Activated CD8-positive, alpha-beta memory T cell treated with anti-CD3 and anti-CD28 coated beads for 36 hours (primary cell): ENCODE data around the gene HMGA1. TPM values are rescaled to one million over a fixed set of nuclear protein-coding genes. Genes with fewer than 3 reads are reported as not detected.
"Not testable (repeated sequence)": the region's sequence is repeated elsewhere in the genome, so short reads cannot be mapped to it uniquely, and the experiment has no call there.

ENCODE experiments used
- CTCF ChIA-PET: fragments of 350-600 bp; sonication (Branson Sonifier 250); formaldehyde crosslinking; loops from one replicate; lab custom pipeline; 2021; ENCODE audit warnings: antibody characterized with exemption; lab: Charles Lee
- POLR2A ChIA-PET: fragments of 350-600 bp; sonication (Branson Sonifier 250); formaldehyde crosslinking; loops from one replicate; lab custom pipeline; 2021; ENCODE audit warnings: antibody characterized with exemption; lab: Charles Lee
- total RNA-seq, 2 experiments: library from RNA; stranded (reverse); gene quantifications; one replicate each; pipeline ENCODE4 v1.2.3, GENCODE V29; 2021

The HMGA1 gene
- total RNA-seq, 2 experiments from 2014 or later: 581 to 591 TPM

DNA sequence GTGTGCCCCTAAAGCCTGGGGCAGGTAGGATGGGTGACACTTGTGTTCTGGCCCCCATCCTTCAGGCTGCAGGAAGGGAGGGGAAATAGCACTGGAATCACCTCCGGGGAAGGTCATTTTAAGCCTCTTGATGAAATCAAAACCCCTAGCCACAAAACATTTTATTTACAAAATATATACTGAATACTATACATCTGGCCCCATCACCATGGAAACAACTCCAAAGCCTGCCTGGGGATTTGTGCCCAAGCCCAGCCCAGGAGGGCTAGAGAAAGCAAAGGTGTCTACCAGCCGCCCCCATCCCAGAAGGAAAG lies 9.5 kb downstream of the HMGA1 start:
- POLR2A ChIA-PET: interaction anchor here (1.5 kb wide), 1 partner anchor 9 kb away, joined by 3 read pairs; the partner anchor contains the start of gene HMGA1

DNA sequence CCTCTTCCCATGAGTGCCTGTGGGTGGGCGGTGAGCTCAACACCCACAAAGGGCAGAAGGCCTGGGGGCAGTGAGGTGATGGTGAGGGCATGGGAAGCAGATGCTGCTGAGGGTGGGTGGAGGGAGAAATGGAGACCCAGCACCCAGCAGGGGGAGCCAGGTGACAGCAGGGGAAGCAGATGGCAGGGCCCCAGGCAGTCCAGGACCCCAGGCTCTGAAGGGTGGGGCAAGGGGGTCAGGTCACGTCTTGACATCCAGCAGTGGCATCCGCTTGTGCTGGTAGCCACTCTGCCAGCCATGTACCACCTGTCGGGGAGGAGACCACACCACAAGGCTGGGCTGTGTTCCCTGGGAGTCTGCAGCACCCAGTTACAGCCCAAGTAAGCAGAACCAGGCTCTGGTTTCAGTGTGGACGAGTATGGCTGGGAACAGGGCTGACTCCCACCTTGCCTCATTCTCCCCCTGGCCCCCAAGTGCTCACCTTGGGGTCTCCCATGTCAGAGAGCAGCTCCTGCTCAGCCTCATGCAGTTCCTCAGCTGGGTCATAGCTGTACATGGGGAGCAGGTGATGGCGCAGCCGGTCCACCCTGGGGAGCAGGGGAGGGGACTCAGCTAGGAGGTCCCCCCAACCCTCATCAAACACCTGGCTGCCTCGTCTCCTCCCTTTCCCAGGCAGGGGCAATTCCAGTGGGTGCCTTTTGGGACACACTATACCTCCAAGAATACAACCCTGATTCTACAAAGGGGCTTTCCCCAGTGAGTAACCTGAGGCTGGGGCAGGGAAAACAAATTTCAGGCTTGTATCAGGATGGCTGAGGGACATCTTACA lies 10.1 kb downstream of the HMGA1 start:
- ChIA-PET CTCF (interaction anchor here (1.0 to 3.2 kb wide), 4 partner anchors 10 to 51 kb away, joined by 3 to 13 read pairs (median 4); partner anchors contain the start of gene HMGA1), POLR2A (interaction anchor here (1.5 to 3.2 kb wide), 2 partner anchors 10 to 23 kb away, joined by 3 to 11 read pairs; partner anchors contain the start of gene HMGA1)

More for the DNA sequence above, 9.5 kb downstream of the HMGA1 start:
- CTCF ChIA-PET: interaction anchor here (2.1 kb wide), 1 partner anchor 9 kb away, joined by 5 read pairs; the partner anchor contains the start of gene HMGA1

DNA sequence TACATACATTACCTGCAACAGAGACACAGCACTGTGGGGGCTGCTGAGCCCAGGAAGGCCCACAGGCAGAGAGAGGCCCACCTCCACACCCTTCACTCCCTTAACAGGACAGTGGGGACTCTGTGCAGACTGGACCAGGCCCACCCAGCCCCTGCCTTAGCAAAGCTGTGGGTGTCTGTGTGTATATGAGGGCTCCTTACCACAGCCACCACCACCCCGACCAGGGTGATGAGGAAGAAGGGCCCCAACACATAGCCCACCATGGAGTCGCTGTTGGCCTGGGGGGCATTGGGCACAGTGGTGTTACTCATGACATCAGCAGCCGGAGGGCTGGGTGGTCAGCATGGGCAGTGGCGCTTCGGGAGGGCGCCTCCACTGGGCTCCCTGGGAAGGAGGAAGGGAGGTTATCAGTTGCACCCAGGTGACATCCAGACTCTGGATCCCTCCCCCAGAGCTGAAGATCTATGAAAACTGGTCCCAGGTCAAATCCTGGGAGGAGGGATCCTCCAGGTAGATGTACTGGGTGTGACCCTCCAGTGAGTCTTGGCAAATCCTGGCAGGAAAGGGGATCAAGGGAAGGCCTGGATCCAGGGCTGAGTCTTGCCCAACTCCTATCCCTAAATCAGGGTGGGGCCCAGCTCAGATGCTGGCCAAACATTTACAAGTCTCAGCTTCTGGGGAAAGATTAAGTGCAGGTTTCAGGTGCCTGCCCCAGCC lies 11.0 kb downstream of the HMGA1 start:
- ChIA-PET POLR2A (interaction anchor here (0.5 to 3.2 kb wide), 5 partner anchors 11 to 449 kb away, joined by 3 to 15 read pairs (median 6); partner anchors contain the start of genes HMGA1 and ILRUN), CTCF (interaction anchor here (1.0 to 3.2 kb wide), 12 partner anchors 7 to 176 kb away, joined by 3 to 32 read pairs (median 6); partner anchors contain the start of gene HMGA1)

DNA sequence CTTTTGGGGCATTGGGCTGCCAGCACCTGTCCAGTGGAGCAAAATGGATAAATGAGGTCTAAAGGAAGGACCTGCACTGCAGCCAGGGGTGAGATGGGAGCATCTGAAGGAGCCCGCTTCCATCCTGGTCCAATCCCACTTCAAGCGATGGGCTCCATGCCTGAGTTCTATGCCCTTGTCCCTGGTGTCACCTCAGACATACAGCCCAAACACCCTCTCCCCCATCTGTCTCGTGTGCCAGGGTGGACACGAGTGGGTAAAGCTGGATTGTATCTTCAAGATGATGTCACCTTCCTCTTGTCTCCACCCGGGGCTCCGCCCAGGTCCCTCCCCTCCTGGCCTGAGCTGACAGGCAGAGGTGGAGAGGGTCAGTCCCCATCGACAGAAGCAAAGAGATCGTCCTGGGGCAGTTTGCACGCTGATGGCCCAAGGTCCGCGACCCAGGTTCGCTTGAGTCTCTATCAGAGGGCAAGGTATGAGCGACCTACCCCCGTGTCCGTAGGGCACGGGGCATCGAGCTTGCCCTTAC lies 11.6 kb downstream of the HMGA1 start:
- ChIA-PET CTCF (interaction anchor here (1.2 to 3.2 kb wide), 11 partner anchors 8 to 208 kb away, joined by 3 to 32 read pairs (median 6); partner anchors contain the start of gene HMGA1), POLR2A (interaction anchor here (0.7 to 3.2 kb wide), 5 partner anchors 11 to 171 kb away, joined by 3 to 15 read pairs (median 6); partner anchors contain the start of gene HMGA1)

DNA sequence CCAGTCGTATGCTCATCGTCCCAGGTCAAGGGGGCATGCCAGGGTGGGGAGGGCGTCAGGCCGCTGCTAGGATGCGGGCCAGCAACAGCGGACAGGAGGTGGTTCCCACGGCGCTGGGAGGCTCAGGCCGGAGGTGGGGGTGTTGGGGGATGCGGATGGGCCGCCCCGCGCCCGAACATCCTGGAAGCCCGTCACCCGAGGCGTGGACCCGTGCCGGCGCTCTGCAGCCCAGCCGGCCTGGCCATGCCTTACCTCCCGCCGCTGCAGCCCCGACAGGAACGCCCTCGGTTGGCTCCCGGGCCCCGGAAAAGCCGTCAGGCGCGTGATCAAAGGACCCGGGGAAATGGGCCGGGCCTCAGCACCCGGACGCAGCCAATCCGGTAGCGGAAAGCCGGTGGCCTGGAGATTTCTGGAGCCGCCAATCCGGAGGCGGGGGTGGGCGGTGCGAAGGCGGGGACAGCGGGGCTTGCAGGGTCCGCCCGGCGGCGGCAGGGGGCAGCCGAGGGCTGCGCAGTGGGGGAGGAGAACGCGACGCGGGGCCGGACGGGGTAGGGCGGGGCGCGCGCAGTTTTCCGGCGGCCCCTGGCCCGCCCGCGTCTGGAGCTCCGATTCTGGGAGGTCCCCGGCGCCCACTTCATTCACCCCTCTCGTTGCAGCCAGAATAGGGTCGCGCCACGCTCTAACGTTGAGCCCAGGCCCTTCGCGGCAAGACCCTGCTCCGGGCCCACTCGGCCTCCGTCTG lies 12.2 kb downstream of the HMGA1 start, which contains the start of gene SMIM29:
Gene SMIM29, minus strand, starts transcription at position 280 of the 742 bp plus-strand sequence. CDS start 1,215 bp downstream, outside the sequence.
- ChIA-PET POLR2A (interaction anchor here (0.6 to 3.2 kb wide), 11 partner anchors 12 to 177 kb away, joined by 3 to 15 read pairs (median 4); partner anchors contain the start of genes HMGA1 and RPS10), CTCF (interaction anchor here (0.6 to 3.2 kb wide), 24 partner anchors 9 to 359 kb away, joined by 3 to 32 read pairs (median 4); partner anchors contain the start of genes HMGA1, NUDT3 and RPS10)

DNA sequence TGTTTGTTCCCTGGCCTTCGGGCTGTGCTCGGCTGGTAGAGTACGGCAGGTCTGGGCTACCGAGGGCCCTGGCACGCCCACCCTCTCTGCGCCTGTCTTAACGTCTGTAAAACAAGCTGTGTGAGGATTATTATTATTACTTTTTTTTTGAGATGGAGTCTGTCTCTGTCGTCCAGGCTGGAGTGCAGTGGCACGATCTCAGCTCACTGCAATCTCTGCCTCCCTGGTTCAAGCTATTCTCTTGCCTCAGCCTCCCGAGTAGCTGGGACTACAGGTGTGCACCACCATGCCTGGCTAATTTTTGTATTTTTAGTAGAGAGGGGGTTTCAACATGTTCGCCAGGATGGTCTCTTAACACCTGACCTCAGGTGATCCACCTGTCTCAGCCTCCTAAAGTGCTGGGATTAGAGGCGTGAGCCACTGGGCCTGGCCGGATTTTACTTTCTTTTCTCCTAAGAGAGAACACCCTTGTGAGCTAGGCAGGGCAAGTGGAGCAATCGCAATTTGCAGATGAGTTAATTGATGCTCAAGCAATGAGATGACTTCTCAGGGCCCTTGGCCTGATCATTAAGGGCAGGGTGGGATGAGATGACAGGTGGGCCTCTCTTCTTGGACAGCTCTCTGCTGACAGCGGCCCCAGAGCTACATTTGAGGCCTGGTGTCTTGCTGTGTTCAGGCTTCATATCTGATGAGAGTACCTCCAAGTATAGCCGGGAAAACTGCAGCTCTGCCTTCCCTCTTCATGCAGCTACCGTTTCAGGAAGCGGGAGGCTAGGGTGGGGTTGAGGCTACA lies 13.0 kb downstream of the HMGA1 start:
- POLR2A ChIA-PET: interaction anchor here (0.6 to 3.2 kb wide), 10 partner anchors 11 to 176 kb away, joined by 3 to 15 read pairs (median 4); partner anchors contain the start of genes HMGA1 and RPS10

DNA sequence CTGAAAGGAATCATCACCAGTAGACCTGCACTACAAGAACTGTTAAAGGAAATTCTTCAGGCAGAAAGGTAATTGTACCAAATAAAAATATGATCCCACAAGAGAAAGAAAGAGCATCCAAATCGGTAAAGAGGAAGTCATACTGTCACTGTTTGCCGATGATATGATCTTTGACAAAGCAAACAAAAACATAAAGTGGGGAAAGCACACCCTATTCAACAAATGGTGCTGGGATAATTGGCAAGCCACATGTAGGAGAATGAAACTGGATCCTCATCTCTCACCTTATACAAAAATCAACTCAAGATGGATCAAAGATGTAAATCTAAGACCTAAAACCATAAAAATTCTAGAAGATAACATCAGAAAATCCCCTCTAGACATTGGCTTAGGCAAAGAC lies 15.7 kb downstream of the HMGA1 start:
- CTCF ChIA-PET, POLR2A ChIA-PET: not testable (repeated sequence)

More for the DNA sequence above, 13.0 kb downstream of the HMGA1 start:
- CTCF ChIA-PET: interaction anchor here (0.6 to 3.2 kb wide), 24 partner anchors 12 to 358 kb away, joined by 3 to 32 read pairs (median 4); partner anchors contain the start of genes HMGA1, NUDT3 and RPS10

DNA sequence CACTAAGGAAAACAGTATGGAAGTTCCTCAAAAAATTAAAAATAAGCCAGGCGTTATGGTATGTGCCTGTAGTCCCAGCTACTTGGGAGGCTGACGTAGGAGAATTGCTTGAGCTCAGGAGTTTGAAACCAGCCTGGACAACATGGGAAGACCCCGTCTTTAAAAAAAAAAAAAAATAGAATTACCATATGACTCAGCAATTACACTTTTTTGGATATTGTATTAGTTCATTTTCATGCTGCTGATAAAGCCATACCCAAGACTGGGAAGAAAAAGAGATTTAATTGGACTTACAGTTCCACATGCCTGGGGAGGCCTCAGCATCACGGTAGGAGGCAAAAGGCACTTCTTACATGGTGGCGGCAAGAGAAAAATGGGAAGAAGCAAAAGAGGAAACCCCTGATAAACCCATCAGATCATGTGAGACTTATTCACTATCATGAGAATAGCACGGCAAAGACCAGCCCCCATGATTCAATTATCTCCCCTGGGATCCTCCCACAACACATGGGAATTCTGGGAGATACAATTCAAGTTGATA lies 22.9 kb downstream of the HMGA1 start:
- POLR2A ChIA-PET: no interaction called here
- CTCF ChIA-PET: no interaction called here

DNA sequence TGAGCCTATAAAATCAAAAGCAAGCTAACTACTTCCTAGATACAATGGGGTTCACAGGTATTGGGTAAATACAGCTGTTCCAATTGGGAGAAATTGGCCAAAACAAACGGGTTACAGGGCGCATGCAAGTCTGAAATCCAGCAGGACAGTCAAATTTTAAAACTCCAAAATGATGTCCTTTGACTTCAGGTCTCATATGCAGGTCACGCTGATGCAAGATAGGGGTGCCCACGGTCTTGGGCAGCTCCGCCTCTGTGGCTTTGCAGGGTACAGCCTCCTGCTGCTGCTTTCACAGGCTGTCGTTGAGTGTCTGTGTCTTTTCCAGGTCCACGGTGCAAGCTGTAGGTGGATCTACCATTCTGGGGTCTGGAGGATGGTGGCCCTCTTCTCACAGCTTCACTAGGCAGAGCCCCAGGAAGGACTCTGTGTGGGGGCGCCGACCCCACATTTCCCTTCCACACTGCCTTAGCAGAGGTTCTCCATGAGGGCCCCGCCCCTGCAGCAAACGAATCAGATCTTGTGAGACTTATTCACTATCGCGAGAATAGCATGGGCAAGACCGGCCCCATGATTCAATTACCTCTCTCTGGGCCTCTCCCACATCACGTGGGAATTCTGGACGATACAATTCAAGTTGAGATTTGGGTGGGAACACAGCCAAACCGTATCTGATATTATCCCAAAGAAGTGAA lies 24.0 kb downstream of the HMGA1 start:
- ChIA-PET CTCF (no interaction called here), POLR2A (interaction anchor here (0.5 kb wide), 1 partner anchor 11 kb away, joined by 3 read pairs; no protein-coding TSS in a partner anchor)

DNA sequence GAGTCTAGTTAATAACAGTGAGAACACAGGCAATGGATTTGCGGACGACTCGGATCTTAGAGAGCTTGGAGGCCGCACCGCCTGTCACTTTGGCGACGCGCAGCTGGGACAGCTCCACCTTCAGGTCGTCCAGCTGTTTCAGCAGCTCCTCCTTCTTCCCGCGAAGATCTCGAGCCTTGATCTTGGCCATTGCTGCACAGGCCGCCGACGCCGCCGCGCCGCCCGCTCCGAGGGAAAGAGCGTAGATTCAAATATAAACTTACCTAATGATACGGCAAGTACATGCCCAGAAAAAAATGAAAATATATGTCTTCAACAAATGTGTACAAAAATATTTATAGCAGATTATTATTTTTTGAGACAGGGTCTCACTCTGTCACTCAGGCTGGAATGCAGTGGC lies 26.8 kb downstream of the HMGA1 start:
- POLR2A ChIA-PET, CTCF ChIA-PET: not testable (repeated sequence)

DNA sequence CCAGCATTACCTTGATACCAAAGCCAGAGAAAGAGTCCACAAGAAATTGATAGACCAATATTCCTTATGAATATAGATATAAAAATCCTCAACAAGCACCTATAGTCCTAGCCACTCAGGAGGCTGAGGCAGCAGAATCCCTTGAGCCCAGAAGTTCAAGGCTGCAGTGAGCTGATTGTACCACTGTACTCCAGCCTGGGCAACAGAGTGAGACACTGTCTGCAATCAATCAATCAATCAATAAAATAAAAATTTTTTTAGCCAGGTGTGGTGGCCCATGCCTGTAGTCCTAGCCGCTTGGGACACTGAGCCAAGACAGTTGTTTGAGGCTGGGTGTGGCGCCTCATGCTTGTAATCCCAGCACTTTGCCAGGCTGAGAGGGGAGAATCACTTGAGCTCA lies 31.1 kb downstream of the HMGA1 start:
- POLR2A ChIA-PET: no interaction called here
- CTCF ChIA-PET: no interaction called here

DNA sequence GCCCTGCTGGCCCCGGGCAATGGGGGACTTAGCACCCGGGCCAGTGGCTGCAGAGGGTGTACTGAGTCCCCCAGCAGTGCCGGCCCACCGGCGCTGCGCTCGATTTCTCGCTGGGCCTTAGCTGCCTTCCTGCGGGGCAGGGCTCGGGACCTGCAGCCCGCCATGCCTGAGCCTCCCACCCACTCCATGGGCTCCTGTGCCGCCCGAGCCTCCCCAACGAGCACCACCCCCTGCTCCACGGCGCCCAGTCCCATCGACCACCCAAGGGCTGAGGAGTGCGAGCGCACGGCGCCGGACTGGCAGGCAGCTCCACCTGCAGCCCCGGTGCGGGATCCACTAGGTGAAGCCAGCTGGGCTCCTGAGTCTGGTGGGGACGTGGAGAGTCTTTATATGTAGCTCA lies 32.5 kb downstream of the HMGA1 start:
- CTCF ChIA-PET: interaction anchor here (1.9 kb wide), 1 partner anchor 20 kb away, joined by 6 read pairs; the partner anchor contains the start of gene SMIM29
- POLR2A ChIA-PET: not testable (repeated sequence)

DNA sequence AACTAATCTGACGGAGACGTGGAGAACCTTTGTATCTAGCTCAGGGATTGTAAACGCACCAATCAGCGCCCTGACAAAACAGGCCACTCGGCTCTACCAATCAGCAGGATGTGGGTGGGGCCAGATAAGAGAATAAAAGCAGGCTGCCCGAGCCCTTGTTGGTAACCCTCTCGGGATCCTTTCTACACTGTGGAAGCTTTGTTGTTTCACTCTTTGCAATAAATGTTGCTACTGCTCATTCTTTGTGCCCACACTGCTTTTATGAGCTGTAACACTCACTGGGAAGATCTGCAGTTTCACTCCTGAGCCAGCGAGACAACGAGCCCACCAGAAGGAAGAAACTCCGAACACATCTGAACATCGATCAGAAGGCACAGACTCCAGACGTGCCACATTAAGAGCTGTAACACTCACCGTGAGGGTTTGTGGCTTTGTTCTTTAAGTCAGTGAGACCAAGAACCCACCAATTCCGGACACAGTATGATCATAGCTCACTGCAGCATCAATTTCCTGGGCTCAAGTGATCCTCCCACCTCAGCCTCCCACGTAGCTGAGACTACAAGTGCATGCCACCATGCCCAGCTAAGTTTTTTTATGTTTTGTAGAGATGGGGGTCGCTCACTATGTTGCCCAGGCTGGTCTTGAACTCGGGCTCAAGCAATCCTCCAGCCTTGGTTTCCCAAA lies 33.1 kb downstream of the HMGA1 start:
- ChIA-PET CTCF (interaction anchor here (0.8 to 1.9 kb wide), 4 partner anchors 21 to 80 kb away, joined by 3 to 6 read pairs (median 3); partner anchors contain the start of gene SMIM29), POLR2A (interaction anchor here (0.6 kb wide), 2 partner anchors 122 to 146 kb away, joined by 3 to 5 read pairs; partner anchors contain the start of gene NUDT3)

DNA sequence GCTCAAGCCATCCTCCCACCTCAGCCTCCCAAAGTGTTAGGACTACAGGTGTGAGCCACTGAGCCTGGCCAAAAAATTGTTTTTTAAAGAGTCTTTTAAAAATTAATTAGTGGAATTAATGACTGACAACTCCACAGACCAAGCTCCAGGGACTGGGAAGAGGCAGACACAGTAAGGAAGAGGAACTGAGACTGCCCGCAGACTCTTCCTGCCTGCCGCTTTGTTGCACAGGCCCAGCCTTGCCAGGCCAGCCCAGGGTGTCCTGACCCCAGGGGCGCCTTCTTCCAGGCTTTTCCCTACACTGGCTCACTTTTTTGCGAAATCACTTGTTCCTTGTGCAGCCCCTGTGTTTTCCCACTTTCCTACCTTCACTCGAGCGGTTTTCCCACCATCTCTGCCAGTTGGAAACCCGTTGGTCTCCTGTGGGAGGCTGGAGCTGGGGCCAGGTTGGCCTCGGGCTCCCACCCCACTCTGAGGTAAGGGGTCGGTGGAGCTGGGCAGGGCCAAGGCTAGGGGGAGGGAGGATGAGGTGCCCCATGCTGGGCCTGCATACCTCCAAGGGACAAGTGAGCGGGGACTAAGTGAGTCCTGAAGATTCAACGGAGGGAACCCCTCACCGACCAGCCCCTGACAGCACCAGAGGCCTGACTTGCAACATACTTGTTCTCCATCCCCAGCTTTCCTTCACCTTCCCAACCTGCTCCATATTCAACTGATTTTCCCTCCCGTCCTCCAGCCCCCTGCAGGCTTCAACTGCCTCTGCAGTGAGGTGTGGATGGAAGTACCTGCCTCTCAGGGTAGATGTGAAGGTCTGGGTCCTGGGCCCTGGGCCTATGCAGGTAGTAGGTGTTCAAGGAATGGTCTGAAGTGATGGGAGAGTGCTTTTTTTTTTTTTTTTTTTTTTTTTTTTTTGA lies 35.6 kb downstream of the HMGA1 start:
- CTCF ChIA-PET: no interaction called here
- POLR2A ChIA-PET: no interaction called here
